ENCODE data around the gene PHF2.

PHF2 gene

GRCh38 chr9:93701494-93702218 is 125.3 kb downstream of the PHF2 start:
- no peak for DNase-seq (ENCODE audit: low read depth in 2 of 2)

DNA sequence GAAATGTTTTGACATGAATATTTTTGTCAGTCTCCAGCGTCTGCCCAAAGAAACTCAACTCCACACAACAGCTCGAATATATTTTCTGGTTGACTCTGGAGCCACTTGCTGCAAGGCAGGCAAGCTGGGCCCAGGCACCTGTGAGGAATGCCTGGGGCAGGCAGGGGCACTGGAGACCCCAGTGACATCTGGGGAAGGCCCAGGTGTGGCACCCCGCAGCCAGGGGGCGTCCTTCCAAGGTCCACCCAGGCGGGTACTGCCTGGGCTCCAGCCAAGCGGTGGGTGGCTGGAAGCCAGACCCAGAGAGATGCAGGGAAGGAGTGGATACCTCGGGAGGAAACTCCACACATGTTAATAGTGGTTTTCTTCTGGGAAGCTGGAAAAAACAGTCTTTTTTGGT is 125.9 kb downstream of the PHF2 start:
- no peak for DNase-seq (ENCODE audit: low read depth in 2 of 2)

- DNase-seq (ENCODE audit: low read depth in 2 of 2): no peak
Measured at GRCh38 chr9:93708289-93708986, 132.1 kb downstream of the PHF2 start.

DNA sequence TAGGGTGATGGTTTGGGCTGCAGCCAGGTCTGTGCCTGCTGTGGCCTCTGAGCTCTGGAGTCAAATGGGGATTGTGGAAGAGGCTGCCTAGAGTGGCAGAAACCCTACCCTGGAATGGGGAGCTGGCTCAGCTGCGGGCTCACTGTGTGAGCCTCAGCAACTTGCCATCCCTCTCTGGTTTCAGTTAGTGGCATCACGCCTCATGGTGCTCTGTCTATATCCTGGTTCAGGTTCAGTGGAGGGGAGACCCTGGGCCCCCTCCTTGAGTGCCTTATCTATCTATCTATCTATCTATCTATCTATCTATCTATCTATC is 132.6 kb downstream of the PHF2 start:
- no peak for DNase-seq (ENCODE audit: low read depth in 2 of 2)

DNA sequence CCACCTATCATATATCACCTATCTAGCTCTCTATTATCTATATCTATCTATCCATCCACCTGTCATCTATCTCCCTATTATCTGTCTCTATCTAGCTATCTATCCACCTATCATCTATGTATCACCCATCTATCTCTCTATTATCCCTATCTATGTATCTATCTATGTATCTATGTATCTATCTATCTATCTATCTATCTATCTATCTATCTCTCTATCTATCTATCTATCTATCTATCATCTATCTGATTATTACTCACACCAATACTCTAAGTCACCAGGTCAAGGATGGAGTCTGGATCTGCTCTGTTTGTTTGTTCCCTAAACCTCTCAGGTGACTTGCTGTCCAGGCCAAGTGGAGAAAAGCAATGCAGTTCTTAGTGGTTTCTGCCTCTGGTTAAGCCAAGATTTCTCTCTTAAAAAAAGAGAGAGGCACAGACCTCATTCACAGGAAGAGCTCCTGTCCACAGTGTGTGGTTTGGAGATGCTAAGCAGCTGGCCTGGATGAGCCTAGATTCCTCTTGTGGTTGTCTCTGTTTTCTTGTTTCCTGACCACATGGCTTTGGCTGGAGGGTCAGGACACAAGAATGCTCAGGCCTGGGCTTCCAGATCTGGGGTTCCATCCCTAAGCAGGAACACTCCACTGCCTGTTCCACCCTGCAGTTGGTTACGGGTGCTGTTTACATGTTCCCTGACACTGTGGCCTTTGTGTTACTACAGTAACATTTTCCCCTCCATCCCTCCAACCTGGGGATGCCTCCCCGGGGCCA is 133.4 kb downstream of the PHF2 start:
- DNase-seq (ENCODE audit: low read depth in 2 of 2): no peak

DNA sequence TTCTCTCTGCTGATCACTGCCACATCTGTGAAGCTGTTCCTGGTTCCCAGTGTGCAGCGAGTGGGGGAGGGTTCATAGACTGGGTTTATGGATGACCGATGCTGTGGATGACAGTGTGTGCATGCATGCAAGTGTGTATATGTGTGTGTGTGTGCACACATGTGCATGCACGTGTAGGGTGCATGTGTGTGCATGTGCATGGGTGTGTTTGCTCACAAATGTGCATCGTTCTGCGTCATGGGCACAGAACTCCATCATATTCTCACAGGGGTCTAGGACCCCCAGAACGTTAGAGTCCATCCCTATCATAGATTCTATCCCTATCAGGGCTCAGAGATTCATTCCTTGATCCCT is 134.0 kb downstream of the PHF2 start:
- no peak for DNase-seq (ENCODE audit: low read depth in 2 of 2)

DNA sequence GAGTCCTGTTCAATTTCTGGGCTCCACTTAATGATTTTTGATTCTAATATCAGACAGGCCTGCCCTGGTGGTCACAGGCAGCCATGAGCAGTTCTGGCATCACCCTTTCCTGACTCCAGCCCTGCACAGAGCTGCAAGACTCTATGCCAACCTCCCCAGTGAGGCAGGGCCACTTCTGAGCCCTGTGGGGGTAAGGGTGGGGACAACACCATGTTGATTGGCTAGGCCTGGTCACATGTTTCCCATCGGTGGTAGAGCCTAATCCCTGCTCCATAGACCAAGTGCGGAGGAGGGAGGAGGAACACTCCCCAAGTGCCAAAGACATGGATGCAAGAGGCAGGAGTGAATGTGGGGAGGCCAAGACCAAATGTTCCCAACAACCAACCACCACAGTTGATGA is 134.6 kb downstream of the PHF2 start:
- no peak for DNase-seq (ENCODE audit: low read depth in 2 of 2)

- no peak for DNase-seq (ENCODE audit: low read depth in 2 of 2)
Measured at GRCh38 chr9:93712896-93713295, 136.5 kb downstream of the PHF2 start.

- no peak for DNase-seq (ENCODE audit: low read depth in 2 of 2)
Measured at GRCh38 chr9:93713716-93714115, 137.3 kb downstream of the PHF2 start.

DNA sequence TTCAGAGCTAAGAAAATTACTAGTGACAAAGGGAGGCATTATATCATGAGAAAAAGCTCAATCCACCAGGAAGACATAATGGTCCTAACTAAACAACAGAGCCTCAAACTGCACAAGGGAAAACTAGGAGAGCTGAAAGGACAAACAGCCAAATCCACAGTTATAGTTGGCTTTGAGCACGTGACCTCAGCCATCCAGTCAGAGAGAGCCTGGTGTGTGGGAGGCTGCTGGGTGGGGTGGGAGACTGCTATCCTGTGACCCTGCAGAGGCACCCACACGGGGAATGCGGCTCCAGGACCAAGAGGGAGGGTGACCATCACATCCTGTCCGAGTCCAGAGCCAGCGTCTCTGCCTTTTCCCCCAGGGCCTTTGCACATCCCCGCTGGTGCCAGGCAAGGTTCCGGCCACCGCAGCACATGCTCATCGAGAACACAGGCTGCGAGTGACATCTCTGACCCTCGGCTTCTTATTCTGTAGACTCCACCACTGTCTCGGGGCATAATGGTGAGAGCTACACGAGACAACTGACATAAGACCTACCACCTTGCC is 145.1 kb downstream of the PHF2 start:
- no peak for DNase-seq (ENCODE audit: low read depth in 2 of 2)

GRCh38 chr9:93724852-93725251 is 148.5 kb downstream of the PHF2 start:
- no peak for DNase-seq (ENCODE audit: low read depth in 2 of 2)

DNA sequence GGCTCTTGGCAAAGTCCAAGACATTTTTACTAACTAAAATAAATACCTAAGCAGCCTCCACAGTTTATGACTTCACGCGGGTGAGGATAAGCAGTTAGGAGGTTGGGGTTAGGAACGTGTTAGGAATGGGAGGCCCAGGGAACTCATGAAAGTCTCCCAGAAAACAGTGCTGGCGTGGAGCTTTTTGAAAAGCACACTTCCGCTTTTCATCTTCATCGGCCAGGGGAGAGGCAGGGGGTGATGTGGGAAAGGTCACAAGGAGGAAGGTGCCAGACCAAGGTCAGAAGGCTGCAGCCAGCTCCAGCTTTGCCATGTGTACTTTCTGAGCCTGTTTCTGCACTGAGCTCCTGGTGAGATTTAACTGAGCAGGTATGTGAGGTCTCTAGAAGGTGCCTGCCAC is 149.0 kb downstream of the PHF2 start:
- no peak for DNase-seq (ENCODE audit: low read depth in 2 of 2)

GRCh38 chr9:93726147-93726546 is 149.8 kb downstream of the PHF2 start:
- no peak for DNase-seq (ENCODE audit: low read depth in 2 of 2)

Measured in stimulated activated CD4-positive, alpha-beta T cell treated with anti-CD3 and anti-CD28 coated beads, Interleukin-1b, Interleukin-23, amount 100 ng/mL, for 4 hours (primary cell).